Vagina (tissue), 2 donors: Measurements from ENCODE around the gene DTX4. TPM values are rescaled to one million over a fixed set of nuclear protein-coding genes. Genes with fewer than 3 reads are reported as not detected.

Experiments used
- DNase-seq, 2 donors: peaks; one replicate each; pipeline ENCODE4 v3.0.0-alpha.2; 2017; ENCODE audit errors: extremely low spot score in 2 of 2
- H3K27ac ChIP-seq: fragments of 200-600 bp; sonication (generic); one replicate; pipeline ENCODE4 v1.5.1; 2019
- H3K27me3 ChIP-seq: fragments of 200-600 bp; sonication (generic); one replicate; pipeline ENCODE4 v1.5.1; 2019
- H3K36me3 ChIP-seq, 2 donors: fragments of 200-600 bp; sonication (generic); one replicate each; pipeline ENCODE4 v1.5.1; 2017 to 2019
- H3K4me1 ChIP-seq: fragments of 200-600 bp; sonication (generic); one replicate; pipeline ENCODE4 v1.5.1; 2019
- H3K4me3 ChIP-seq, 2 donors: fragments of 200-600 bp; sonication (generic); 1 replicate in 1 of 2; 2 replicates in 1 of 2; pipeline ENCODE4 v1.5.1; 2016 to 2019
- H3K9me3 ChIP-seq: fragments of 200-600 bp; sonication (generic); one replicate; pipeline ENCODE4 v1.5.1; 2019
- POLR2A ChIP-seq, 2 donors: fragments of 450-650 bp; IDR thresholded peaks; one replicate each; pipeline ENCODE4 v1.6.1; 2017; ENCODE audit warnings: antibody characterized with exemption in 2 of 2, mild to moderate bottlenecking in 2 of 2, moderate library complexity in 2 of 2
- intact Hi-C: fragments of 100-400 bp; cut with DNase I; formaldehyde crosslinking; loops from one replicate; pipeline ENCODE4 v1.15.1; 2023
- small RNA-seq: library from RNA; depleted of rRNA; stranded (forward); fragments of <200 nt; gene quantifications from one replicate; pipeline ENCODE3, GENCODE V24; 2016
- total RNA-seq: library from RNA; depleted of rRNA; stranded (reverse); fragments of >200 nt; gene quantifications from one replicate; pipeline ENCODE4 v1.2.3, GENCODE V29; 2016

Gene DTX4
- total RNA-seq, 1 donor from 2014 or later = 8.1 TPM

- Histone ChIP-seq H3K36me3 (no peaks in the 10 kb centered on the region), H3K4me3 (no peak overlapping the region), H3K27me3 (no peaks in the 10 kb centered on the region), H3K27ac (no peak overlapping the region), H3K9me3 (no peaks in the 10 kb centered on the region), H3K4me1 (no peaks in the 10 kb centered on the region)
- intact Hi-C loops = no loop called here
- no peak for TF ChIP-seq POLR2A (IDR thresholded peaks at IDR 0.05)
- DNase-seq = no peak
Measured at GRCh38 chr11:59255281-59255680, 83.3 kb downstream of the DTX4 start.

Small RNA genes within 50 kb of the gene (small RNA-seq; reads per million reads assigned to genes)
- gene RN7SL42P = not detected

Other genes with a start within 250 kb of the DTX4 start
- not detected for gene GLYATL1, start 232.6 kb upstream of the DTX4 start, total RNA-seq
- not detected for gene GLYATL1B, start 85.8 kb upstream of the DTX4 start, total RNA-seq
- gene FAM111B, start 64.9 kb upstream of the DTX4 start, total RNA-seq = 1.2 TPM
- 51.8 TPM for gene FAM111A, start 29.3 kb upstream of the DTX4 start, total RNA-seq
- gene MPEG1, start 40.8 kb downstream of the DTX4 start, total RNA-seq = 3.9 TPM
- not detected for gene OR5AN1, start 186.8 kb downstream of the DTX4 start, total RNA-seq